WTC11 (cell line): ENCODE results near the gene PIP4K2A. TPM values are rescaled to one million over a fixed set of nuclear protein-coding genes. Genes with fewer than 3 reads are reported as not detected.

Experiments used
- ATAC-seq: fragments of 200-7000 bp; cut with Tn5 transposase; 2 replicates; pipeline ENCODE4 v1.10.0; 2021; ENCODE audit warnings: mild to moderate bottlenecking, moderate library complexity
- CTCF ChIA-PET: fragments of 300-600 bp; sonication (Branson Sonifier 250); formaldehyde crosslinking; loops from one replicate; lab custom pipeline; 2021; ENCODE audit warnings: antibody characterized with exemption; lab: Charles Lee
- POLR2A ChIA-PET: fragments of 350-600 bp; sonication (Branson Sonifier 250); formaldehyde crosslinking; loops from one replicate; lab custom pipeline; 2021; ENCODE audit warnings: antibody characterized with exemption; lab: Charles Lee
- DNase-seq: peaks from one replicate; pipeline ENCODE4 v3.0.0; 2021; ENCODE audit warnings: low spot score
- H3K27ac Mint-ChIP-seq: 2 replicates; pipeline ENCODE4 v1.8.0; 2021; ENCODE audit warnings: mixed read lengths
- H3K27me3 Mint-ChIP-seq: 2 replicates; pipeline ENCODE4 v1.8.0; 2021; ENCODE audit warnings: low read depth, mild to moderate bottlenecking, moderate library complexity, mixed read lengths
- H3K36me3 Mint-ChIP-seq: 2 replicates; pipeline ENCODE4 v1.8.0; 2021; ENCODE audit warnings: mixed read lengths
- H3K4me1 Mint-ChIP-seq: 2 replicates; pipeline ENCODE4 v1.8.0; 2022; ENCODE audit warnings: mixed read lengths
- H3K4me3 Mint-ChIP-seq: 2 replicates; pipeline ENCODE4 v1.8.0; 2021; ENCODE audit warnings: mild to moderate bottlenecking, moderate library complexity, mixed read lengths
- H3K9me3 Mint-ChIP-seq: 2 replicates; pipeline ENCODE4 v1.8.0; 2021; ENCODE audit warnings: mixed read lengths
- ARID4B ChIP-seq: sonication (generic); formaldehyde crosslinking; IDR thresholded peaks from 2 replicates; pipeline ENCODE4 v1.8.0; 2023; ENCODE audit warnings: missing genetic modification reagents, mild to moderate bottlenecking, borderline replicate concordance
- CBFB ChIP-seq: sonication (generic); formaldehyde crosslinking; IDR thresholded peaks from 2 replicates; pipeline ENCODE4 v1.8.1; 2022; ENCODE audit warnings: mild to moderate bottlenecking, low read depth, missing genetic modification reagents
- CREM ChIP-seq: sonication (generic); formaldehyde crosslinking; IDR thresholded peaks from 2 replicates; pipeline ENCODE4 v1.8.1; 2022; ENCODE audit warnings: mild to moderate bottlenecking, missing genetic modification reagents, moderate library complexity
- E2F1 ChIP-seq: sonication (generic); formaldehyde crosslinking; IDR thresholded peaks from 2 replicates; pipeline ENCODE4 v1.8.0; 2022; ENCODE audit warnings: mild to moderate bottlenecking, missing genetic modification reagents
- E2F4 ChIP-seq: sonication (generic); formaldehyde crosslinking; IDR thresholded peaks from 2 replicates; pipeline ENCODE4 v1.8.1; 2022; ENCODE audit warnings: low read depth, mild to moderate bottlenecking, moderate library complexity, missing genetic modification reagents, borderline replicate concordance
- E2F5 ChIP-seq: sonication (generic); formaldehyde crosslinking; IDR thresholded peaks from 2 replicates; pipeline ENCODE4 v1.8.1; 2022; ENCODE audit warnings: mild to moderate bottlenecking, moderate library complexity, missing genetic modification reagents
- GABPB1 ChIP-seq: sonication (generic); formaldehyde crosslinking; IDR thresholded peaks from 2 replicates; pipeline ENCODE4 v1.8.1; 2023; ENCODE audit warnings: mild to moderate bottlenecking, missing genetic modification reagents
- JUN ChIP-seq: sonication (generic); formaldehyde crosslinking; IDR thresholded peaks from 2 replicates; pipeline ENCODE4 v1.8.0; 2023; ENCODE audit warnings: mild to moderate bottlenecking, missing genetic modification reagents
- KAT7 ChIP-seq: sonication (generic); formaldehyde crosslinking; IDR thresholded peaks from 2 replicates; pipeline ENCODE4 v1.8.1; 2023; ENCODE audit warnings: missing genetic modification reagents, mild to moderate bottlenecking, borderline replicate concordance
- NFYB ChIP-seq: sonication (generic); formaldehyde crosslinking; conservative IDR thresholded peaks from 2 replicates; pipeline ENCODE4 v1.8.0; 2022; ENCODE audit warnings: low read depth, missing genetic modification reagents
- PRDM15 ChIP-seq: sonication (generic); formaldehyde crosslinking; IDR thresholded peaks from 2 replicates; pipeline ENCODE4 v1.8.0; 2022; ENCODE audit warnings: missing genetic modification reagents
- PREB ChIP-seq: sonication (generic); formaldehyde crosslinking; IDR thresholded peaks from 2 replicates; pipeline ENCODE4 v1.8.1; 2022; ENCODE audit warnings: mild to moderate bottlenecking, missing genetic modification reagents, moderate library complexity, borderline replicate concordance
- PRRX2 ChIP-seq: fragments of 250-450 bp; sonication (Bioruptor Pico); IDR thresholded peaks from 2 replicates; pipeline ENCODE4 v1.8.0; 2021; ENCODE audit warnings: mild to moderate bottlenecking
- RORB ChIP-seq: fragments of 250-450 bp; sonication (Bioruptor Pico); IDR thresholded peaks from 2 replicates; pipeline ENCODE4 v1.9.0; 2021; ENCODE audit warnings: mild to moderate bottlenecking
- TEAD1 ChIP-seq: sonication (generic); formaldehyde crosslinking; IDR thresholded peaks from 2 replicates; pipeline ENCODE4 v1.8.0; 2022; ENCODE audit warnings: mild to moderate bottlenecking, missing genetic modification reagents
- USF1 ChIP-seq: sonication (generic); formaldehyde crosslinking; IDR thresholded peaks from 2 replicates; pipeline ENCODE4 v1.8.0; 2022; ENCODE audit warnings: mild to moderate bottlenecking, missing genetic modification reagents
- ZBTB43 ChIP-seq: sonication (generic); formaldehyde crosslinking; IDR thresholded peaks from 2 replicates; pipeline ENCODE4 v1.8.1; 2023; ENCODE audit warnings: mild to moderate bottlenecking, missing genetic modification reagents
- ZNF317 ChIP-seq: sonication (generic); formaldehyde crosslinking; IDR thresholded peaks from 2 replicates; pipeline ENCODE4 v1.8.1; 2023; ENCODE audit warnings: low read depth, mild to moderate bottlenecking, moderate library complexity, missing genetic modification reagents, borderline replicate concordance
- ZNF416 ChIP-seq: fragments of 250-450 bp; sonication (Bioruptor Pico); IDR thresholded peaks from 2 replicates; pipeline ENCODE4 v1.9.0; 2021; ENCODE audit warnings: mild to moderate bottlenecking, inconsistent platforms
- total RNA-seq: library from RNA; stranded (reverse); gene quantifications from 3 replicates; pipeline ENCODE4 v1.2.3, GENCODE V29; 2021

PIP4K2A gene
- total RNA-seq, 1 experiment from 2014 or later = 47.5 TPM

- TF ChIP-seq ZNF416 (CRISPR knock-in tag) = no peak
- no peak for TF ChIP-seq PRRX2
- no peak for TF ChIP-seq PREB (CRISPR knock-in tag)
- no peak for TF ChIP-seq E2F5 (CRISPR knock-in tag)
- TF ChIP-seq CREM (CRISPR knock-in tag) = no peak
Measured at GRCh38 chr10:22619101-22619500, 95.3 kb downstream of the PIP4K2A start (continued).

GRCh38 chr10:22618078-22618785 is 96.1 kb downstream of the PIP4K2A start:
- no peak overlapping the region for H3K4me3 Mint-ChIP-seq
- no peak for ATAC-seq
- H3K27me3 Mint-ChIP-seq = no peaks in the 10 kb centered on the region
- H3K27ac Mint-ChIP-seq = peak overlapping the region; percentile 69
- no peaks in the 10 kb centered on the region for H3K36me3 Mint-ChIP-seq
- no peaks in the 10 kb centered on the region for H3K9me3 Mint-ChIP-seq
- ChIA-PET CTCF (interaction anchor here (0.7 to 1.6 kb wide), 6 partner anchors 9 to 364 kb away, joined by 3 to 5 read pairs (median 3); no protein-coding TSS in a partner anchor), POLR2A (no interaction called here)
- no peak for DNase-seq
- peaks cover 89% of the 10 kb centered on the region for H3K4me1 Mint-ChIP-seq
- TF ChIP-seq PREB (CRISPR knock-in tag) = no peak
- no peak for TF ChIP-seq PRDM15
- TF ChIP-seq GABPB1 (CRISPR knock-in tag) = no peak
- no peak for TF ChIP-seq TEAD1 (CRISPR knock-in tag)
- TF ChIP-seq CBFB = no peak
- no peak for TF ChIP-seq NFYB
- TF ChIP-seq RORB = no peak
- no peak for TF ChIP-seq JUN (CRISPR knock-in tag)
- TF ChIP-seq KAT7 (CRISPR knock-in tag) = no peak
- TF ChIP-seq ARID4B (CRISPR knock-in tag) = no peak
- TF ChIP-seq ZNF317 (CRISPR knock-in tag) = no peak
- TF ChIP-seq ZBTB43 (CRISPR knock-in tag) = no peak
- no peak for TF ChIP-seq USF1 (CRISPR knock-in tag)
- TF ChIP-seq E2F1 (CRISPR knock-in tag) = no peak
- TF ChIP-seq E2F4 (CRISPR knock-in tag) = no peak
